Naive thymus-derived CD4-positive, alpha-beta T cell (primary cell): ENCODE measurements around the gene INPP5A. TPM values are rescaled to one million over a fixed set of nuclear protein-coding genes. Genes with fewer than 3 reads are reported as not detected.

ENCODE experiments used
- ATAC-seq: fragments of 150-1000 bp; cut with Tn5 transposase; 2 replicates; pipeline ENCODE4 v1.10.0; 2021; ENCODE audit warnings: mild to moderate bottlenecking, moderate library complexity
- CTCF ChIA-PET: fragments of 350-600 bp; sonication (Branson Sonifier 250); formaldehyde crosslinking; loops from one replicate; lab custom pipeline; 2021; ENCODE audit warnings: antibody characterized with exemption; lab: Charles Lee
- POLR2A ChIA-PET: fragments of 350-600 bp; sonication (Branson Sonifier 250); formaldehyde crosslinking; loops from one replicate; lab custom pipeline; 2021; ENCODE audit warnings: antibody characterized with exemption, inconsistent platforms; lab: Charles Lee
- DNase-seq, 9 donors: peaks; one replicate each; pipeline versions ENCODE4 v3.0.0 to v3.0.0-alpha.2; 2020 to 2022; ENCODE audit warnings: mixed read lengths in 1 of 9
- H3K27ac ChIP-seq: one replicate; pipeline ENCODE4 v1.7.0; 2013; ENCODE audit warnings: mild to moderate bottlenecking, low read depth, low read length, moderate library complexity
- H3K27me3 ChIP-seq, 2 donors: one replicate each; pipeline ENCODE4 v1.7.0; 2013; ENCODE audit warnings: low read length in 2 of 2, mild to moderate bottlenecking in 2 of 2, moderate library complexity in 2 of 2; ENCODE audit not compliant: control insufficient read depth in 2 of 2, insufficient read depth in 2 of 2
- H3K36me3 ChIP-seq, 3 experiments: 1 replicate in 2 of 3; 2 replicates in 1 of 3; pipeline ENCODE4 v1.7.0; 2013; ENCODE audit warnings: low read length in 3 of 3, mild to moderate bottlenecking in 3 of 3, moderate library complexity in 1 of 3; ENCODE audit not compliant: insufficient read depth in 3 of 3, control insufficient read depth in 2 of 3
- H3K4me1 ChIP-seq, 2 donors: one replicate each; pipeline ENCODE4 v1.7.0; 2013; ENCODE audit warnings: low read length in 2 of 2, mild to moderate bottlenecking in 2 of 2, moderate library complexity in 1 of 2; ENCODE audit not compliant: control insufficient read depth in 2 of 2, insufficient read depth in 2 of 2
- H3K4me3 ChIP-seq: 2 replicates; pipeline ENCODE4 v1.7.0; 2013; ENCODE audit warnings: mild to moderate bottlenecking, low read length
- H3K9me3 ChIP-seq, 3 experiments: 1 replicate in 2 of 3; 2 replicates in 1 of 3; pipeline ENCODE4 v1.7.0; 2013; ENCODE audit warnings: low read length in 3 of 3; ENCODE audit not compliant: control insufficient read depth in 2 of 3
- H3K27ac Mint-ChIP-seq, 9 donors: one replicate each; pipeline ENCODE4 v1.8.0; 2020 to 2022; ENCODE audit warnings: mixed read lengths in 9 of 9, mild to moderate bottlenecking in 8 of 9, moderate library complexity in 5 of 9, inconsistent platforms in 2 of 9
- H3K27me3 Mint-ChIP-seq, 5 donors: one replicate each; pipeline ENCODE4 v1.8.0; 2021 to 2022; ENCODE audit warnings: mixed read lengths in 5 of 5, mild to moderate bottlenecking in 1 of 5
- H3K36me3 Mint-ChIP-seq, 5 donors: one replicate each; pipeline ENCODE4 v1.8.0; 2020 to 2022; ENCODE audit warnings: mixed read lengths in 5 of 5, mild to moderate bottlenecking in 3 of 5, inconsistent platforms in 1 of 5
- H3K4me1 Mint-ChIP-seq, 7 donors: one replicate each; pipeline ENCODE4 v1.8.0; 2020 to 2022; ENCODE audit warnings: mixed read lengths in 7 of 7, mild to moderate bottlenecking in 3 of 7, inconsistent platforms in 1 of 7
- H3K4me3 Mint-ChIP-seq, 10 donors: one replicate each; pipeline ENCODE4 v1.8.0; 2020 to 2022; ENCODE audit warnings: mild to moderate bottlenecking in 10 of 10, mixed read lengths in 10 of 10, moderate library complexity in 6 of 10, inconsistent platforms in 2 of 10
- H3K9me3 Mint-ChIP-seq, 11 donors: one replicate each; pipeline ENCODE4 v1.8.0; 2020 to 2022; ENCODE audit warnings: mixed read lengths in 11 of 11, mild to moderate bottlenecking in 4 of 11, inconsistent platforms in 1 of 11, moderate library complexity in 1 of 11
- intact Hi-C, 2 donors: fragments of 100-400 bp; cut with micrococcal nuclease; formaldehyde crosslinking; loops; one replicate each; pipeline ENCODE4 v1.15.1; 2023
- polyA plus RNA-seq, 2 donors: library from polyadenylated mRNA; unstranded; fragments of 300-500 nt; fragmentation: Illumina TruSeq; gene quantifications; one replicate each; pipeline ENCODE4 v1.2.3, GENCODE V29; 2021
- total RNA-seq, 6 experiments: library from RNA in 5 of 6; stranded (reverse) in 5 of 6; gene quantifications; 1 replicate in 5 of 6; 2 replicates in 1 of 6; pipeline ENCODE4 v1.2.3 and lab custom pipeline; 2021 to 2026

INPP5A gene
- total and polyA plus RNA-seq, 7 experiments from 2014 or later, result 0.97 to 30.7 (median 25.0) TPM

- Histone ChIP-seq H3K4me3 (no peak overlapping the region), H3K4me1 (no peaks in the 10 kb centered on the region), H3K27me3 (no peaks in the 10 kb centered on the region), H3K9me3 (peaks cover 0 to 4% (median 0%) of the 10 kb centered on the region in 3 experiments), H3K27ac (no peak overlapping the region), H3K36me3 (no peaks in the 10 kb centered on the region)
- Mint-ChIP-seq H3K4me1 (peaks cover 0 to 2% (median 0%) of the 10 kb centered on the region in 7 donors), H3K27ac (no peak overlapping the region), H3K36me3 (no peaks in the 10 kb centered on the region), H3K27me3 (peaks cover 0 to 8% (median 0%) of the 10 kb centered on the region in 5 donors), H3K4me3 (no peak overlapping the region), H3K9me3 (peaks cover 0 to 1% (median 0%) of the 10 kb centered on the region in 11 donors)
- intact Hi-C loops, result no loop called here
- CTCF ChIA-PET, result no interaction called here
- ATAC-seq (no peak), DNase-seq (no peak)
- POLR2A ChIA-PET, result no interaction called here
Measured at GRCh38 chr10:132806561-132807003, 269.0 kb downstream of the INPP5A start.

GRCh38 chr10:132807621-132808049 lies 270.0 kb downstream of the INPP5A start:
- ATAC-seq (no peak), DNase-seq (no peak)
- Histone ChIP-seq H3K4me1 (no peaks in the 10 kb centered on the region), H3K4me3 (no peak overlapping the region), H3K36me3 (no peaks in the 10 kb centered on the region), H3K27me3 (no peaks in the 10 kb centered on the region), H3K9me3 (no peaks in the 10 kb centered on the region), H3K27ac (no peak overlapping the region)
- Mint-ChIP-seq H3K36me3 (no peaks in the 10 kb centered on the region), H3K9me3 (peaks cover 0 to 1% (median 0%) of the 10 kb centered on the region in 11 donors), H3K27me3 (peaks cover 0 to 8% (median 0%) of the 10 kb centered on the region in 5 donors), H3K4me3 (no peak overlapping the region), H3K4me1 (peaks cover 0 to 2% (median 0%) of the 10 kb centered on the region in 7 donors), H3K27ac (no peak overlapping the region)
- ChIA-PET CTCF (no interaction called here), POLR2A (no interaction called here)
- intact Hi-C loops, result no loop called here

GRCh38 chr10:132808383-132809231 lies 271.0 kb downstream of the INPP5A start:
- peaks cover 0 to 8% (median 0%) of the 10 kb centered on the region in 5 donors for H3K27me3 Mint-ChIP-seq
- no peak overlapping the region for H3K27ac Mint-ChIP-seq
- CTCF ChIA-PET, result no interaction called here
- no peaks in the 10 kb centered on the region for H3K36me3 ChIP-seq
- no peak overlapping the region for H3K4me3 Mint-ChIP-seq
- no peak overlapping the region for H3K4me3 ChIP-seq
- intact Hi-C loops, result no loop called here
- ATAC-seq (no peak), DNase-seq (no peak)
- H3K9me3 Mint-ChIP-seq, result peaks cover 0 to 1% (median 0%) of the 10 kb centered on the region in 11 donors
- H3K4me1 Mint-ChIP-seq, result peaks cover 0 to 2% (median 0%) of the 10 kb centered on the region in 7 donors
- H3K36me3 Mint-ChIP-seq, result no peaks in the 10 kb centered on the region
- H3K27me3 ChIP-seq, result no peaks in the 10 kb centered on the region
- no peaks in the 10 kb centered on the region for H3K4me1 ChIP-seq
- no peaks in the 10 kb centered on the region for H3K9me3 ChIP-seq
- POLR2A ChIA-PET, result no interaction called here
- no peak overlapping the region for H3K27ac ChIP-seq

- Histone ChIP-seq H3K4me3 (no peak overlapping the region), H3K4me1 (no peaks in the 10 kb centered on the region), H3K27ac (no peak overlapping the region), H3K27me3 (no peaks in the 10 kb centered on the region), H3K36me3 (no peaks in the 10 kb centered on the region), H3K9me3 (no peaks in the 10 kb centered on the region)
- peaks cover 0 to 8% (median 0%) of the 10 kb centered on the region in 5 donors for H3K27me3 Mint-ChIP-seq
- H3K27ac Mint-ChIP-seq, result no peak overlapping the region
- no peak overlapping the region for H3K4me3 Mint-ChIP-seq
- DNase-seq (no peak), ATAC-seq (no peak)
- peaks cover 0 to 1% (median 0%) of the 10 kb centered on the region in 11 donors for H3K9me3 Mint-ChIP-seq
- H3K4me1 Mint-ChIP-seq, result peaks cover 0 to 2% (median 0%) of the 10 kb centered on the region in 7 donors
- POLR2A ChIA-PET, result no interaction called here
- no peaks in the 10 kb centered on the region for H3K36me3 Mint-ChIP-seq
- CTCF ChIA-PET, result no interaction called here
- intact Hi-C loops, result no loop called here
Measured at GRCh38 chr10:132809232-132810140, 271.9 kb downstream of the INPP5A start.

GRCh38 chr10:132810141-132810806 lies 272.7 kb downstream of the INPP5A start:
- no peaks in the 10 kb centered on the region for H3K36me3 Mint-ChIP-seq
- DNase-seq (no peak), ATAC-seq (no peak)
- Histone ChIP-seq H3K9me3 (no peaks in the 10 kb centered on the region), H3K4me1 (no peaks in the 10 kb centered on the region), H3K4me3 (no peak overlapping the region), H3K27me3 (no peaks in the 10 kb centered on the region), H3K27ac (no peak overlapping the region), H3K36me3 (no peaks in the 10 kb centered on the region)
- no peak overlapping the region for H3K4me3 Mint-ChIP-seq
- CTCF ChIA-PET, result no interaction called here
- no peak overlapping the region for H3K27ac Mint-ChIP-seq
- peaks cover 0 to 1% (median 0%) of the 10 kb centered on the region in 11 donors for H3K9me3 Mint-ChIP-seq
- peaks cover 0 to 10% (median 1%) of the 10 kb centered on the region in 5 donors for H3K27me3 Mint-ChIP-seq
- intact Hi-C loops, result no loop called here
- POLR2A ChIA-PET, result no interaction called here
- peaks cover 0 to 2% (median 0%) of the 10 kb centered on the region in 7 donors for H3K4me1 Mint-ChIP-seq
